Retinal pigment epithelial cell (primary cell): ENCODE results near the gene SGCD.

Experiments
- DNase-seq: peaks from one replicate; pipeline ENCODE4 v3.0.0-alpha.2; 2010; ENCODE audit warnings: low read depth
- H3K4me3 ChIP-seq: 2 replicates; pipeline ENCODE4 v1.5.1; 2011; ENCODE audit warnings: mild to moderate bottlenecking, low read length, control low read depth, moderate library complexity
- CTCF ChIP-seq: conservative IDR thresholded peaks from 2 replicates; pipeline ENCODE4 v1.5.1; 2011; ENCODE audit warnings: low read depth, low read length, control low read depth, inconsistent platforms

Gene SGCD

GRCh38 chr5:156704139-156704538 lies 377.2 kb downstream of the SGCD start:
- TF ChIP-seq CTCF: no peak
- no peak for DNase-seq
- H3K4me3 ChIP-seq: no peak overlapping the region

GRCh38 chr5:156706631-156707030 lies 379.7 kb downstream of the SGCD start:
- H3K4me3 ChIP-seq: no peak overlapping the region
- DNase-seq: no peak
- TF ChIP-seq CTCF: no peak

GRCh38 chr5:156707750-156708149 lies 380.8 kb downstream of the SGCD start:
- no peak overlapping the region for H3K4me3 ChIP-seq
- no peak for TF ChIP-seq CTCF
- no peak for DNase-seq

- no peak overlapping the region for H3K4me3 ChIP-seq
- no peak for DNase-seq
- no peak for TF ChIP-seq CTCF
These were observed 388.3 kb downstream of the SGCD start for GRCh38 chr5:156715287-156715686.

- TF ChIP-seq CTCF: no peak
- no peak overlapping the region for H3K4me3 ChIP-seq
- no peak for DNase-seq
These were observed 389.8 kb downstream of the SGCD start for GRCh38 chr5:156716591-156717380.

GRCh38 chr5:156718985-156719384 lies 392.0 kb downstream of the SGCD start:
- H3K4me3 ChIP-seq: no peak overlapping the region
- no peak for DNase-seq
- TF ChIP-seq CTCF: no peak

- no peak for TF ChIP-seq CTCF
These were observed 395.4 kb downstream of the SGCD start for GRCh38 chr5:156722358-156722757.

More at GRCh38 chr5:156722358-156722757, 395.4 kb downstream of the SGCD start:
- no peak for DNase-seq
- no peak overlapping the region for H3K4me3 ChIP-seq
